NB4 (cell line): ENCODE measurements around the gene DMGDH.

Experiments
- DNase-seq: peaks from one replicate; pipeline ENCODE4 v3.0.0; 2010; ENCODE audit warnings: low read depth
- H3K4me3 ChIP-seq: one replicate; pipeline ENCODE4 v1.5.1; 2011; ENCODE audit warnings: mild to moderate bottlenecking, low read depth, low read length, moderate library complexity
- MYC ChIP-seq: IDR thresholded peaks from 2 replicates; pipeline ENCODE4 v1.6.1; 2011; ENCODE audit warnings: low read depth, low read length
- POLR2A ChIP-seq: IDR thresholded peaks from 2 replicates; pipeline ENCODE4 v1.6.1; 2011; ENCODE audit warnings: mild to moderate bottlenecking; ENCODE audit not compliant: insufficient read length; ENCODE audit errors: extremely low read depth
- TF ChIP-seq, protein P1 (sequence below): IDR thresholded peaks from 2 replicates; pipeline ENCODE4 v1.6.1; 2011; ENCODE audit warnings: low read depth, low read length
- TF ChIP-seq, protein P2 (sequence below): IDR thresholded peaks from one replicate; pipeline ENCODE4 v1.5.1; 2012; ENCODE audit warnings: low read depth, low read length

The DMGDH gene

DNA sequence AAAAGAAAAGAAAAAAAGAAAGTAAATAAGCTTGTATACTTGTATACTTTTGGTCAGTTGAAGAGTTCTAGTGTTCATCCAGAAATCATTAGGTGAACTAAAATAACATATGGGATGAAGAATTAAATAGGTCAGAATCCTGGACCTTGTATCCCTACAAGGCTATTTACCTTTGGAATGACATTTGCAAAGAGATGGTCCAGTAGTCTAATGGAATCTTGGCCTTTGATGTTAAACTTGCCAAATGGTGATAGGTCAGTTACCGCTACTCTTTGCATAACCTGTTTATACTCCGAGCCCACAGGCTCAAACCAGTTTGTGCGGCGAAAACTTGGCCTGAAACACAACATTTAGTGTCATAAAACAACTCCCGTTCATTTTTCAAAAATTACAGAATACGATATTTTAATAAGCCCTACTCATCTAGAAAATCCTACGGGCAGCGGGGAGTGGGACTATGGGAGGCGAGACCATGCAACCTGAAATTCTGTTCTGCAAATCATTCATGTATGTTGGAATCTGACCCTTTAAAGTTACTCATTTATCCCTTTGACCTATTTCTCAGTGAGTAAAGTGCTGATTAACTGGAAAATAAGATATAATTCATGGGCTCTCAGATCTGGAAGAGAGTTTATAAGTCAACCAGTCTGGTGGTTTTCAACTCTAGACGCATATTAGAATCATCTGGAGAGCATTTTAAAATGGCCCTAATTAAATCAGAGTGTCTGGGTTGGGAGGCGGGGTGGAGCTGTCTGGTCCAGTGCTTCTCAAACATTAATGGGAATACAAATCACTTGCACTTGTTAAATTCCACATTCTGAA lies 38.6 kb downstream of the DMGDH start:
- TF ChIP-seq MYC (no peak), POLR2A (no peak)
- TF ChIP-seq, protein P1, sequence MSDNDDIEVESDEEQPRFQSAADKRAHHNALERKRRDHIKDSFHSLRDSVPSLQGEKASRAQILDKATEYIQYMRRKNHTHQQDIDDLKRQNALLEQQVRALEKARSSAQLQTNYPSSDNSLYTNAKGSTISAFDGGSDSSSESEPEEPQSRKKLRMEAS, result no peak
- TF ChIP-seq, protein P2, sequence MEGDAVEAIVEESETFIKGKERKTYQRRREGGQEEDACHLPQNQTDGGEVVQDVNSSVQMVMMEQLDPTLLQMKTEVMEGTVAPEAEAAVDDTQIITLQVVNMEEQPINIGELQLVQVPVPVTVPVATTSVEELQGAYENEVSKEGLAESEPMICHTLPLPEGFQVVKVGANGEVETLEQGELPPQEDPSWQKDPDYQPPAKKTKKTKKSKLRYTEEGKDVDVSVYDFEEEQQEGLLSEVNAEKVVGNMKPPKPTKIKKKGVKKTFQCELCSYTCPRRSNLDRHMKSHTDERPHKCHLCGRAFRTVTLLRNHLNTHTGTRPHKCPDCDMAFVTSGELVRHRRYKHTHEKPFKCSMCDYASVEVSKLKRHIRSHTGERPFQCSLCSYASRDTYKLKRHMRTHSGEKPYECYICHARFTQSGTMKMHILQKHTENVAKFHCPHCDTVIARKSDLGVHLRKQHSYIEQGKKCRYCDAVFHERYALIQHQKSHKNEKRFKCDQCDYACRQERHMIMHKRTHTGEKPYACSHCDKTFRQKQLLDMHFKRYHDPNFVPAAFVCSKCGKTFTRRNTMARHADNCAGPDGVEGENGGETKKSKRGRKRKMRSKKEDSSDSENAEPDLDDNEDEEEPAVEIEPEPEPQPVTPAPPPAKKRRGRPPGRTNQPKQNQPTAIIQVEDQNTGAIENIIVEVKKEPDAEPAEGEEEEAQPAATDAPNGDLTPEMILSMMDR, result no peak
- H3K4me3 ChIP-seq, result no peak overlapping the region
- DNase-seq, result no peak

DNA sequence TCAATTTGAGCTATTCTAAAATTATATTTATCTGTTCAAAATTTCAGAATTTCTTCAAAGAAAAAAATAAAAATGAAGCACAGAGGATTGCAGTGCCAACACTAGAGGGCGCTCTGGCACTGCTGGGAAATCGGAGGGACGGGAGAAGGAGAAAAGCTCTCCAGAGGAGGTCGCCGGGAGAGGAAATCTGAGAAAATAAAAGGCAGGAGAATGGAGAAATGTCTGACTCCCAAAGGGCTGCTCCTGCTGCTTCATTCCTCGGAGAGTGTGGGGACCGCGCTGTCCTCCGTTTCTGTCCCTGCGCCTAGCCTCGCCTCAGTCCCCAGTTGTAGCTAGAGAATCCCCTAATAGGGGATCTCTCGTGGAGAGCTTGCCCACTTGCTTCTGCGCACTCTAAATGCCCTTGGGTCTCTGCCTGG lies 44.4 kb downstream of the DMGDH start:
- TF ChIP-seq, protein P2, result peak; percentile 79
- TF ChIP-seq MYC, result no peak
- no peak overlapping the region for H3K4me3 ChIP-seq
- peak; percentile 71 for DNase-seq

DNA sequence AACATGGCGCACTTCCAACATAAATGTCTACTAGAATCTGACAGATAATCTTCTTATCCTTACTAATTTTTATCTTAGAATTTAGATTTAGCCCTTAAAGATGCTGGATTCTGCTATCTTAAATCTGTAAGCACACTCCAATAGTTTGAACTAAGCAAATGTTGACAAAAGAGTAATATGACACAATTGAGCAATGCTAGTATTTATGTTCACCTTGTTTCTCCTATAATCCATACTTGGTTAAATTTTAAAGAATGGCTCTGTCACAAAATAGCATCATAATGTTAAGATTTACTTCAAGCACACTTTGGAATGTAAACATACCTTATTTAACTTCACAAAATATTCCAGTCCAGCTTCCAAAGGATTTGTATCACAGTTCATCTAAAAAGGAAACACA lies 45.5 kb downstream of the DMGDH start:
- no peak for TF ChIP-seq MYC
- TF ChIP-seq POLR2A, result no peak
- TF ChIP-seq, protein P1, result no peak
- TF ChIP-seq, protein P2, result no peak
- H3K4me3 ChIP-seq, result no peak overlapping the region

DNA sequence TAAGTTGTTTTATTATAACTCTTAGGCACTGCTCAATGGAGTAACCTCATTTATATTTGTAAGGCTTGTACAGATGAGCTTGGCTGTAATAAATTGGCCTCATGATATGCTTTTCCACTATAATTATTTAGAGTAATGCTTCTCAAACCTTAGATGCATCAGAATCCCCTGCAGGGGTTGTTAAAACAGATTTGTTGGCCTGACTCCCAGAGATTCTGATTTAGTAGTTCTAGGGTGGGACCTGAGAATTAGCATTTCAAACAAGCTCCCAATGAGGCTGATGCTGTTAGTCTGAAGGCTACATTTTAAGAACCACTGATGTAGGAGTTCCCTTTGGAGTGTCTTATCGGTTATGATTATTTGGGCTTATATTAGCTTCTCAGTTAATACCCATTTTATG lies 46.1 kb downstream of the DMGDH start:
- TF ChIP-seq, protein P2, result no peak
- no peak for TF ChIP-seq POLR2A
- TF ChIP-seq, protein P1, result no peak
- TF ChIP-seq MYC, result no peak
- DNase-seq, result no peak
- H3K4me3 ChIP-seq, result no peak overlapping the region

More for the DNA sequence above, 45.5 kb downstream of the DMGDH start:
- no peak for DNase-seq

DNA sequence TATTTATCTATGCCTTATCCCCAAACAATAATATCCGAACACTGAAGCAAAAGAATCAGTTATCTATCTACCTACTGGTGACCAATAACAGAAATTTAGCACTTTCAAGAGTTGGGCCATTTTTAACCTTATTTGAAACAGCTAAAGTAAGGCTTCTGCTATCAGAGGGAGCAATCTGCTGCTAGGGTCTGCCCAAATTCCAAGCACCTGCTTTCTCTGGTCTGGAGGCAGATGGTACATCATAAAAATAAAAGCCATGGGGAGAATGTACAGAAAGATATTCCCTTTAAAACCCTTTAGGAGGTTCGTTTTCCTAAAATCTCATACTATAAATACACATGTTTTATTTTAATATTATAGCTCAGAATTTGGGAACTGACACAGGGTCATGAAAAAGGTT lies 46.7 kb downstream of the DMGDH start:
- no peak overlapping the region for H3K4me3 ChIP-seq
- TF ChIP-seq POLR2A, result no peak
- no peak for TF ChIP-seq MYC
- TF ChIP-seq, protein P1, result no peak
- TF ChIP-seq, protein P2, result no peak
- DNase-seq, result no peak
